ENCODE measurements around the gene NAXD.
"Not testable (repeated sequence)": the region's sequence is repeated elsewhere in the genome, so short reads cannot be mapped to it uniquely, and the experiment has no call there.

Gene NAXD

DNA sequence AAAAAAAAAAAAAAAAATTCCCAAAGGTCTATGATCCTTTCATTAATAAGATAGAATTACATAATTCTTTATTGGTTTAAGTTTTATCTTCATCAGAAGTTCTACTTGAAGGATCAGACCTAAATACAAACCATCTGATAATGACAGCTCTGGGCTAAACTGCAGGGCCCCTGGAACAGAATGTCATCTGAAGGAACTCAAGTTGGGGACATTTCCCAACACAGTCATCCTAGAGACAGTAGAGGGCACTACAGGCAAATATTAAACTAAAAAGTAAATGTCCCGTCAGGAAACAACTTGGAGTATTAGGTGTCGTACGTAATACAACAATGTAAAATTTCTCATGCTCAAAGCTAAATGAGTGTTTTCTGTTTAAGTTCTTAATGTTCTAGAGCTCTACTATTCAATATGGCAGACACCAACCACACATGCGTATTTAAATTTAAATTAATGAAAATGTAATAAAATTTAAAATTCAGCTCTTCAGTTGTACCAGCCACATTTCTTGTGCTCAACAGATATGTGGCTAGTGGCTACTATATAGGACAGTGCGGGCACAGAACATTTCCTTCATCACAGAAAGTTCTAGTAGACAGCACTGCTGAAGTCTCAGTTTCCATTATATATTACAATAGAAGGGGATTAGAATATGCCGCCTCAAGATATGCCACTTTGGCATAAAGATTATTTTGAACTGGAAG, 21.8 kb upstream of the NAXD start:
- no peak for FAIRE-seq

DNA sequence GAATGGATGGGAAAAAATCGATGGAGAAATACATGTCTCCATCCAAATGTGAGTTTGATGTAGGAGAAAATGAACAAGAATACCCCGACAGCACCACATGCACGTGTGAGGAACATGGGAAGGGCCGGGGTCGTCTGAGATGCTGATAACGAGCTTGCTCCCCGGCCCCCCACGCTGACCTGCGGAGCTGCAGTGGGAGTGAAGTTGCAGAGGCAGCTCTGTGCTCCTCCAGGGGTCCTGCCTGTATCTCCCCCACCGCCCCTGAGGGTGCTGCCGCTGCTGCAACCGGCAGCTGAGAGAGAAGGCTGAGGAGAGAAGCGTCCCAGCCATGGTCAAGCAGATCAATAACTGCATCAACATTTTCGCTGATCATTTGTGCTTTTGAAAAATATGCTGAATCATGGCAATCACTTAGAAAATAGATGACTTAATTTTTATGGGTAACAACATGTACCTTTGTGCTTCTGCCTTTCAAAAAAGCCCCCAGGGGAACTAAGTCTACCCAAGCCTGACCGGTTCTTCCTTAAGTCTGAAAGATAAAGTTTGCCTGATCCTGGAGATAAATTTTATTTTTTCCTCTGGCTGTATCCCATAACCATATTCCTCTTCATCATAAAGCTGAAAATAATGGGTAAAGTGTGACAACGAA, 18.2 kb upstream of the NAXD start:
- FAIRE-seq (no peak), DNase-seq (ENCODE audit: low spot score) (no peak)

More for the DNA sequence above, 21.8 kb upstream of the NAXD start:
- peak; percentile 36 for DNase-seq (ENCODE audit: low spot score)

DNA sequence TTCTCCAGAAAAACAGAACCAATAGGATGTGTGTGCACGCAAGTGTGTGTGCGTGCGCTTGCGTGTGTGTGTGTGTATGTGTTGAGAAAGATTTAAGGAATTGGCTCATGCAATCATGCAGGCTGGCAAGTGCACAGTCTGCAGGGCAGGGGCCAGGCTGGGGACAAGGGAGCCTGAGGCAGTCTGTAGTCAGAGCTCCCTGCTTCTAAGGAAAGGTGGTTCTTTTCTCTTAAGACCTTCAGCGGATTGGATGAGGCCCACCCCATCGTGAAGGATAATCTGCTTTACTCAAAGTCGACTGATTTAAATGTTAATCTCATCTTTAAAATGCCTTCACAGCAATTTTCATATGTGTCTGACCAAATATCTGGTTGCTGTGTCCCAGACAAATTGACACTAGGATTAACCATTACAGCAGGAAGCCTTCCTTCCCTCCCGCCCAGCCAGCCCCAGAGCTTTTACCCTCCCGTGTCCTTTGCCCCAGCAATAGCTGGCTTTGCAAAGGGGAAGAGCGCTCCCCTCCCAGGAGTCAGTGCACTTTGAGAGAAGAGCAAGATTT, 15.0 kb upstream of the NAXD start:
- DNase-seq (ENCODE audit: low spot score): no peak
- FAIRE-seq: no peak

DNA sequence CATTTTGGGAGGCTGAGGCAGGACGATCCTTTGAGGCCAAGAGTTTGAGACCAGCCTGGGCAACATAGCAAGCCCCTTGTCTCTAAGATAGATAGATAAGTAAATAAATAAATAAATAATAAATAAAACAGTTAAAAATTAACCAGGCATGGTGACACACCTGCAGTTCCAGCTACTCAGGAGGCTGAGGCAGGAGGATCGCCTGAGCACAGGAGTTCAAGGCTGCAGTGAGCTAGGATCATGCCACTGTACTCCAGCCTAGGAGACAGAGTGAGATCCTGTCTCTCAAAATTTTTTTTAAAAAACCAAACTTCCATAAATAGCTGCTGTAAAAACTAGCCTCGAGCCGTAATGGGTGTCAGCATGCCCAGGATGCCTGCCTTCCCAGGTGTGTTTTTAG, 14.4 kb upstream of the NAXD start:
- DNase-seq (ENCODE audit: low spot score): no peak
- FAIRE-seq: no peak

DNA sequence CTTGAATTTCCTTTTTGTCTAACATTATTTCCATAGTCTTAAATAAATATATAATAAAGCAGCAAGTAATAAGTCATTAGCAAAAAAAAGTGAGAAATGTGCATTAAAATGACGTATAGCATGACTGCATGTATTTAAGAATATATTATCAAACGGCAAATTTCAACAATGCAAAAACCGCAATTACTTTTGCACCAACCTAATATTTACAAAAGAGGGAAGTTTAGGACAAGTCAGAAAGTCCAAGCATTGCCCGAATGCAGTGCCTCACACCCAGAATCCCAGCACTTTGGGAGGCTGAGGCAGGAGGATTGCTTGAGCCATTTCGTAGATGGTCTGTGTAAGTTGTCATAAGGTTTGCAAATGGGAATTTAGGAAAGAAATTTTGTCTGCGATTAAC, 10.2 kb upstream of the NAXD start:
- no peak for FAIRE-seq
- no peak for DNase-seq (ENCODE audit: low spot score)

DNA sequence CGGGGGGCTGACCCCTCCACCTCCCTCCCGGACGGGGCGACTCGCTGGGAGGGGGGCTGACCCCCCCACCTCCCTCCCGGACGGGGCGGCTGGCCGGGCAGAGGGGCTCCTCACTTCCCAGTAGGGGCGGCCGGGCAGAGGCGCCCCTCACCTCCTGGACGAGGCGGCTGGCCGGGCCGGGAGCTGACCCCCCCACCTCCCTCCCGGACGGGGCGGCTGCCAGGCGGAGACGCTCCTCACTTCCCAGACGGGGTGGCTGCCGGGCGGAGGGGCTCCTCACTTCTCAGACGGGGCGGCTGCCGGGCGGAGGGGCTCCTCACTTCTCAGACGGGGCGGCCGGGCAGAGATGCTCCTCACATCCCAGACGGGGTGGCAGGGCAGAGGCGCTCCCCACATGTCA, 9.1 kb upstream of the NAXD start:
- FAIRE-seq; DNase-seq (ENCODE audit: low spot score): not testable (repeated sequence)

DNA sequence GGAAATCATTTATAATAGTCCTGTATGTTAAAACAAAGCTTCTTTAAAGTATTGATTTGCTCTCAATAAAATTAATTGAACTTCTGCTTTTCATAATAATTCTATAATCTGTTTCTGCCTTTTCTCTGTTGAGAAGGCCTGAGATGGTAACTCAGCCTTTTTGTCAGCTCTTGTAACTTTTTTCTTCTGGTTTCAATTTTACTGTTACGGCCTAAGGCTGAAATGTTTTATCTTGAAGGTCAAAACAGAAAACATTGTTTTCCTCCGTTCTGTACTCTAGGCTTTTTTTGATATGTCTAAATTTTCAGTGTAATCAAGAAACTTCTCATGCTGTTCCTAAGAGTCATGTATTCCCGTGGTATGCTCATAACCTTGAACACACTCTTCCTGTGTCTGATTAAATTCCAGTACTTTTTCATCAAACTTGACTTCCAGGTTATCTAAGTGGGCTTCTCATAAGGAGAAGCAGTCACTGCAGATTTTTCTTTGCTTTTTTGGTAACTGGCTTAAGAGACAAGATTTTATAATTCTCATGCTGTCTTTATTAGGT, 7.6 kb upstream of the NAXD start:
- DNase-seq (ENCODE audit: low spot score) (no peak), FAIRE-seq (no peak)

DNA sequence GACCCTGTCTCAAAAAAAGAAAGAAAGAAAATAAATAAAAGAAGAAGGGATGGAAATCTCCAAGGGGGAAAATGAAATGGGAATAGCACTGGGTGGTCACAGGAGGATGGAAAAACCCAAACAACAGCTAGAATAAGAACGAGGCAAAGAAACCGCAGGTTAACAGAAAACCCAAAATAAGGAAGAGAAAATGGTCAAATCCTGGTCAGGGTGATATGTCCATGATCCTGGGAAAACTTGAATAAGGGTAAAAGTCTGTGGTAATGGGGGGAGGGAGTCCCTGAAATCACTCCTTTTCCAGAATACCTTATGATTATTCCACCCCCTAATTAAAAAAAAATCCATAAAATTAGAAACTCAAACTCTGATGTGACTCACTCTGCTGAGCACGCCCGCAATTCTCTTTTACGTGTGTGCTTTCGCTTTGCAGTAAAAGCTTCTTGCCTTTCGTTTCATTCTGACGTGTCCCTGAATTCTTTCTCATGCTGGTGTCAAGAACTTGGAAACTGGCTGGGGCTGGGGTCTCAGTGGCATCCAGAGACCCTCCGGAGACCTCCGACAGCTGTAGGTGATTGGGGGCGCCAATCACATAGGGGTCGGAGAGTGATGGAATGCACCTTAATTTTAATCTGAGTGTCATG, 4.3 kb upstream of the NAXD start:
- FAIRE-seq (no peak), DNase-seq (ENCODE audit: low spot score) (peak; percentile 28)

DNA sequence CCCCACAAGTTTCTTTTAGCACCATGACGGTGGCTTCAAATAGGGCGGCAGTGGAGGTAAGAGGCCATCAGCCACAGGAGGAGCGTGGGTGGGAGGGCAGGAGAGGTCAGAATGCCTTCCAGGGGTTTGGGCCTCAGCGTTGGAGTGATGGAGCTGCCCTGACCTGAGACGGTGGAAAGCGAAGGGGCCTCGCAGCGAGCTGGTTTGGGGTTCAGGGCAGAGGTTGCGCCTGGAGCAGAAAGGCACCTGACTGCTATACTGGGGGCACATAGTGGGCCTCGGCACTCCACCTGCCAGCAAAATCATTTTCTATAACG, 382 bp upstream of the NAXD start:
- no peak for DNase-seq (ENCODE audit: low spot score)
- no peak for FAIRE-seq

DNA sequence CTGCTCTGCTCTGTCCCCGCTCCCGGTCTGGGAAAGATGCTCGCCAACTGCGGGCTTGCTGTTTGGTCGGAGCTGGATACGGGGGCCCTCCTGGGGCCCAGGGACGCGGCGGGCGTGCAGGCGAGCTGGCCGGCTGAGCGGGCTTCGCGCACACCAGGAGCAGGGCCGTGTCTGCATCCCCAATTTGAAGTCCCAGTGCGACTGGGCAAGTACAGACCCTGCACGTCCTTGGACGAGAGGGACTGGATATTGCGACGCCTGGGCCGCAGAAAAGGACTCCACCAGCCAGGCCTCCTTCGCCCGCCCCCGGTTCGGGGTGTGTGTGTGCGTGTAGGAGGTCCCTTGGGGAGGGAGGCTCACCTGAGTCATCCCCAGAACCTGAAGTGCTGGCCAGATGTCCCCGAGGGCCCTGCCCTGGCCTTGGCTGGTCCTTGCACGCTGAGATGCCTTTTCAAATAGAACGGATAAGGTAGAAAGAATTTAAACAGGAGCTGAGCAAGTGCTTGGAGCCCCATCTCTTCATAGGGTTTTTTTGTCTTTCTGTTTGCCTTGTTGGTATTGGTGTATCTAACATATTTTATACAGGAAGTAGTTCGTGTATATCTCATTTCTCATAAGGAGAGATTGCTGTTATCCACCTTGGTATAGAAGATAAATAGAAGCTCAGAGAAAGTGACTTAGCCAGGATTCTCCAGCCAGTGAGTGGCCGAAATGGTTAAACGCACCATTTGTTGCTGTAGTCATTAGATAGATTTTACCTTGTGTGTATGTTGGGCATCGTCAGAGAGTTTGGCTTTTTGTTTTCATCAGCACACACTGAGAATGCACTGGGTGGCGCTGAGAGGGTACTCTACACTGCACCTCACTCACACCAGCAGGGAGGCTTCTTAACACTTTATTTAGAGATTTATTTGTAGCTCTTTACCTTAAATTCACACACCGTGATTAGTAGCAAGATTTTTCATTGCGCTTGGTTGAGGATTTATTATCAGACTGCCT, 1.1 kb downstream of the NAXD start:
- FAIRE-seq: no peak
- DNase-seq (ENCODE audit: low spot score): peak; percentile 23

DNA sequence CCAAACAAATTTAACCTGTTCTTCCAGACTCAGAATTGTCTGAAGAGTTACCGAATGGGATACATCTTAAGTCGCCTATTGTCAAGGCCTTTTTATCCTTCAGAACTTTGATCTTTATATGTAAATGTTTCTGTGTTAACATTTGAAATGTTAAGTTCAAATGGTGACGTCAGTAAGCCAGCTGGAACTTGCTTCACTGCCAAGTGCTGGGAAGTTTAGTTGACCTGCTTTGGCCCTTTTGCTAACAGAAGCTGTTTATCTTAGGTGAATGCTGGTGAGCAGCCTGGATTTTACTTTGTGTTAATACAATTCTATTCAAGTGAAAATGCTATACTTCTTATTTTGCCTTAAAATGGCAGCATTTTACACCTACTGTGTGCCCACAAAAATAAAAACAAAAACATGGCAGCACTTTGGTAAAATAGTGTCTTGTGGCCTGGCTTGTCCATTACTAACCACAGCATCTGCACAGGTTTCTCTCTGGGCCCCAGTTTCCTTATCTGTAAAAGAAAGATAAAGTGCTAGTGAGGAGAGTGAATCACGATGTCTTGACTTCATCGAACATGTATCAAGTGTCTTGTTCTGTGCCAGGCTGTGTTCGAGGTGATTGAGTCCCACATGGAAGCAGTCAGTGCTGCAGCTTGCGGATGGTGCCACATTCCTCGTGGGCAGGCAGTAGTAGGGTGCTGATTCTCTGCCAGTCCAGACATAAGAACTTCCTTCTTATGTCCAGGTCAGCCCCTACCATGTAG, 2.2 kb downstream of the NAXD start:
- FAIRE-seq (no peak), DNase-seq (ENCODE audit: low spot score) (no peak)

DNA sequence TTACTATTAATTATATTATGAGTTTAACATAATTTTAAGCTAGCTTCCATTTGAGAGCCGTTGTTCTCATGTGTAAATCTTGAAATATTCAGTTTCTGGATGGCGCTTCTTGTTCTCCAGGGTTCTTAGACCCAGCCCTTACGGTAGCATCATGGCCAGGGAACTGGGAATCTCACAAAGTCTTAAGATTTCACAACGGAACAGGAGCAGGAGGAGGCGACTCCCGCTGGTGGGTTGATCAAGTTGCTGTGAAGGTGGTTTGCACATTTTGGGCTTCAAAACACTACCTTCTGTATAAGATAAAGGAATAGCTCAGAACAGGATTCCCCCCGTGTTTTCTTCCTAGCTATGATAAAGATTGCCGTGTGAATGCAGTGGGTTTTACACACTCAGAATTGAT, 2.8 kb downstream of the NAXD start:
- no peak for FAIRE-seq
- DNase-seq (ENCODE audit: low spot score): no peak

DNA sequence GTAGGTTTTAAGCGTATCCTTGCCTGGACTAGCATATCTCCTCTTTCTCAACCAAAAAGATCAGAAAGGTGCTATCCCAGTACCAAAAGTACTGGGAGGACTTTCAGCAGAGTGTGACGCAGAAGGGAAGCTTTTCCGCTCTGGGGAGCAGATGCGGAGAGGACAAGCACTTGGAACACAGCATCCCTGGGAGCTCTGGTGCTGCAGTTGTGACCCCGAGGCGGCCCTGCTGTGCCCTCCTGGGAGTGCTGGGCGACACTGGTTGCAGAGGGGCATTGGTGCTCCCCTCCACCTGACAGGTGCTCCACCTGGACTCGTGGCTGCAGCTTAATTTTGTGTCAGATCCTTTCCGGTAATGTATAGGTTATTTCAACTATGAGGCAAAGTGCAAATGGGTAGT, 3.4 kb downstream of the NAXD start:
- FAIRE-seq (no peak), DNase-seq (ENCODE audit: low spot score) (no peak)

DNA sequence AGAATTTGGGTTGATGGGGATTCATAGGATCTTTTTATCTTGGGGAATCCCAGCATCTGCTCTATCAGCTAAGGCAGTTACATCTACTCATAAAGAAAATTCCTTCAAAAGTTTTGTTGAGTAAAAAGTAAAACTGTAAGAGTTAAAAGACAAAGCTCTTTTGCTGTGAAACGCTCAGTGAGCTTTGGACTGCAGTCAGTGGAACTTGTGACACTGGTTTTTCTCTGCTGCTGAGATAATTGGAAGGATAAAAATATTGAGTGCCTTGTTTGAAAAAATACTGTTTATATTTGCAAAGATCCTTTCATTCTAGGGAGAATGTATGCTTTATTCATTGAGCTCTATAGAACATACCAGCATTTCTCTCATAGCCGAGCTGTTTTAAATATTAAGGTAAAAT, 5.3 kb downstream of the NAXD start:
- DNase-seq (ENCODE audit: low spot score): no peak
- no peak for FAIRE-seq

DNA sequence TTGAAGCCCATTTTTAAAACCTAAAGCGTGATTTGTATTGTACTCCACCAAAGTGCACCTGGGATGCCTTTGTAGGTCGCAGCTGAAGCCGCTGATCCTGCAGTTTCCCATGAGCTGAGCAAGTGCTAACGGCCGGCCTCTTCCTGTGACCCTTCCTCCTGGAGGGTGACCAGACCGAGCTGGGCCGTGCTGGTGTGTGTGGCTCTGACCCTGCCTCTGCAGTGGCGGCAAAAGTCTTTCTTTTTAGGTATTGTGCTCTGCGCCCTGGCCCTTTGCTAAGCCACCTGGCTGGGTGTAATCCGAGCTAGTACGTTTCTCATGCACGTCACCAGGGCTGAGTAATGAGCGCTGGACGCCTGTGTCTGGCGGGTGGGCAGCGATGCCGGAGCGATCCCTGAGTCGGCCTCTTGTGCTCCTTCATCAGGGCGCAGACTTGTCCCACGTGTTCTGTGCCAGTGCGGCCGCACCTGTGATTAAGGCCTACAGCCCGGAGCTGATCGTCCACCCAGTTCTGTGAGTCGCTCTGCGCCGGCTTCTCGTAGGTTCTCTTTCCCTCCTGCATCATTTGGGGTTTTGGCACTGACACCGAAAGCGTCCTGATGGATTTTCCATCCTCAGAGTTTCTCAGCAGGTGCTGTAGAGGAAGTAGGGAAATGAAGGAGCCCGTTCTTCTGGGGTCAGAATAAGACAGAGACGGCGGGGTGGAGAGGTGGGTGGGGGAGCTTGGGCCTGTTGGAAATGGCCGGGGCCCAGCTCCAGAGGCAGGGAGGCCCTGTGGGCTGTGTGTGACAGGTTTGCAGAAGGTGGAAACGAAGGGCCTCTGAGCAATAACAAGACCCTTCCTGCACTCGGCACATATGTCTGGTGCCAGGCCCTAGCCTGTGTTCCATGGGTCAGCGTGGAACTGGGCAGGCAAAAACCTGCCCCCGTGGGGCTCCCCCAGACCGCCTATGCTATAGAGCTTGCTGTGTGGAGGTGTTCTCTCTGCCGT, 9.7 kb downstream of the NAXD start:
- DNase-seq (ENCODE audit: low spot score) (no peak), FAIRE-seq (no peak)

DNA sequence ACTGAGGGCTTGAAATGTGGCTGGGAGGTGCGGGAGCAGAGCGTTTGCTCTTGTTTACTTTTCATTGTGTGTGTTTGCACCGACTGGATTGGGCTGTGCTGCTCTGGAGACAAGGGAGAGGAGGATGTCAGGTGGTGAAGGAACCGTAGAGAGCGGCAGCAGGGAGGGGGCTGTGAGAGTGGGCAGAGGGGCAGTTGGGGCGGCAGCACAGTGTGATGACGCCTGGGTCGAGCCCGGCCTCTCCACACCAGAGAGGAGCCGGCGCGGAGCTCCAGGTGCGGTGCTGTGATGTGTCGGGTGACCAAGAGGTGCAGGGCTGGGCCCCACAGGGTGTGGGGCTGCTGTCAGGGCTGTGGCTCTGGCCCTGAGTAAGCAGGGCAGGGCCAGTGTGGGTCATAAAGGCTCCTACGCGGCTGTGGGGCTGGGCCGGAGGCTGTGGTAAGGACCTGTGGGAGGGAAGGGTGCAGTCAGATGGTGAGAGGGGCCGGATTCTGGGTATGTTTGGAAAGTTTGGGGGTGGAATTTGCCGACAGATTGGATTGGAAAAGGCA, 10.5 kb downstream of the NAXD start:
- FAIRE-seq (no peak), DNase-seq (ENCODE audit: low spot score) (no peak)

DNA sequence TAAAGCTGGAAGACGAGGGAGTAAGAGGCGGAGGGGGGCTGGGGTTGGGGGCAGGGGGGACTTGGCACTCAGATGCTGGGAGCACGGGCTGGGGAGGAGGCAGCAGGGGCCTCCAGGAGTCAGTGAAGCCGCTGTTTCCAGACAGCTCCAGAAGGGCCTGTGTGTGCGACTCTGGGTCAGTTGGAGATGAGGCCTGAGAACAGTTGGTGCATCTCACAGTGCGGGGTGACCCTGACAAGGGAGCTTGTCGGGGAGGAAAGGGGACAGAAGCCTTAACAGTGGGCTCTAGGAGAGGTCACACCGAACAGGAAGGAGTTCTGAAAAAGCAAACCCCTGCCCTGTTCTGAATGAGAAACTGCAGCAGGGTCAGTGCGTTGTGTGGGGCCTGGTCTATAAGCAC, 11.2 kb downstream of the NAXD start:
- FAIRE-seq (no peak), DNase-seq (ENCODE audit: low spot score) (no peak)

DNA sequence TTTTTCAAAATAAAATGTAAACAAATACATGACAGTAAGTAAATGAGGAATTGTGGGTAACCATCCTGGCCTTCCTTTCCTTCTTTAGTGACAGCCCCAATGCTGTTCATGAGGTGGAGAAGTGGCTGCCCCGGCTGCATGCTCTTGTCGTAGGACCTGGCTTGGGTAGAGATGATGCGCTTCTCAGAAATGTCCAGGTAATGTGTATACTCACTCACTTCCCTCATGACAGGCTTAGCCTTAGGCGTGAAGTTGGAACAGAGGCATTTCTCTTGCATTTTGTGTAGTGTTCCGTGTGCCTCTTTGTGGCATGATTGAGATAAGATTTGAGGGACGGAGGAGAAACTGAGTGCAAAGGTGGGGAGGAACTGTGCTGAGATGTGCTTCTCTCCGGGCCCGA, 12.0 kb downstream of the NAXD start:
- DNase-seq (ENCODE audit: low spot score) (no peak), FAIRE-seq (no peak)

Data from urothelium cell line (cell line).